ENCODE measurements around the gene BCL11B.
"Not testable (repeated sequence)": the region's sequence is repeated elsewhere in the genome, so short reads cannot be mapped to it uniquely, and the experiment has no call there.

The BCL11B gene

GRCh38 chr14:99194736-99195135, 77.3 kb downstream of the BCL11B start:
- DNase-seq = no peak

GRCh38 chr14:99194136-99194535, 77.9 kb downstream of the BCL11B start:
- DNase-seq = no peak

DNA sequence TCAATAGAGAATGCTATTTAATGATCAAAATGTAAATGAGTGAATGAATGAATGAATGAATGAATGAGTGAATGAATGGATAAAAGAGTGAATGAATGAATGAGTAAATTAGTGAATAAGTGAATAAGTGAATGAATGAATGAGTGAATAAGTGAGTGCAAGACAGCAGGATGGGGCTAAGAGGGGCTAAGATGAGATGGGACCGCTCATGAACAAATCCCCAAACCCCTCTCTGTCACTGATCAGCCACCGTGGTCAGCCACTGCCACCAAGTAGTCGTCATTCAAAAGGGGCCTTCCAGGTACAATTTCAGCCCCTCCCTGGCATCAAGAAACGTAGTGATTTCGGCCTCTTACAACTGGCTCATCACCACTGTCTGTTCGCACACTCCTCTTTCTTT, 79.2 kb downstream of the BCL11B start:
- no peak for DNase-seq

DNA sequence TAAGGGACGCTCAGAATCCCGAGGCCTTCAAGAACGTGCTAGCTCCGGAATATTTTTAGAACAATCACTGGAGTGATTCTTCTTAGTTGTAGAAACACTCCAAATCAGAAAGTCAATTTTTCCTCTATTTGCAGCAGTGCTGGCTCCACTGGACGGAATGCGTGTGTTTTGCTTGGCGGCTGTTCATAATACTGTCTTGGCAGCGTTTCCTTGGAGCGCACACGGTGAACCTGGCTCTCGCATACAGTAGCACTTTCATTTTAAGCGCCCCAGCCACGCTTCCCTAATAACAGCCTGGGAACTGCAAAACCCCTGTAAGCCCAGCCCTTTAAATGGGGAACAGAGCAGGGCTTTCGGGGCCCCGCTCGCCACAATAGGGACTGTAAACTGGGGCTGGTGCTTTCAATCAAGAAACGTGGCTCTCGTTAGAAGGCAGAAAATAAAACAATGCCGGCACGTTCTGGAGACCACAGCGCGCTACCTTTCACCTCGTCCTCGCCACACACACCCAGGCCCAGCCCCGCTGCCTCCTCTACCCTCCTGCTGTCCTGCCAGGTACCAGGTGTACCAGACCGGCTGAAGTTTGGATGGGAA, 79.9 kb downstream of the BCL11B start:
- no peak for DNase-seq

DNA sequence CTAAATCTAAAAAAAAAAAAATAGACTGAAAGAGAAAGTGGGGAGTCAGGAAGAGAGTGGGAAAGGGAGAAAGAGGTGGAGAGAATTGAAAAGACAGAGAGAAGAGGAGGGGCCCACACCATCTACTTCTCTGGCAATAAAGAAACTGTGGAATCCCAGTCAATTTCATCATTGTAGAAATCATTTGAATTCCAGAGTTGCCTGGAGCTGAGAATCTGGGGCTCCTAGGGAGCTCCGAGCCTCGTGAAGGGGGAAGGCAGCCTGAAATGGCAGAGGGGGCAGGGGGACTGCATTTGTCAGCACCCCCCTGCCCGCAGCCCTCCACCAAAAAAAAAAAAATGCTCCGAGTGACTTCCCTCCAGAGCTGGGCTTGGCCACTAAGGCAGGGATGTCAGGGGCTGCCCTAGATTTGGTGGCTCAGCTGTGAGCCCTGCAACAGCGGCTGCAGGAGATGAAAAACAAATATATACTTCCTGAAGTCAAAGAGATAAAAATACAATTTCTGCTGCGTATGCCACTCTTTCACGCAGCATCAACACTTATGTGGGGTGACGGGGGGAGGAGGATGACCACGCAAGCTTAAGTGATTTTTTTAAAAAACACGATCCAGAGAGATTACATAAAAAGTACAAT, 80.5 kb downstream of the BCL11B start:
- no peak for DNase-seq

DNA sequence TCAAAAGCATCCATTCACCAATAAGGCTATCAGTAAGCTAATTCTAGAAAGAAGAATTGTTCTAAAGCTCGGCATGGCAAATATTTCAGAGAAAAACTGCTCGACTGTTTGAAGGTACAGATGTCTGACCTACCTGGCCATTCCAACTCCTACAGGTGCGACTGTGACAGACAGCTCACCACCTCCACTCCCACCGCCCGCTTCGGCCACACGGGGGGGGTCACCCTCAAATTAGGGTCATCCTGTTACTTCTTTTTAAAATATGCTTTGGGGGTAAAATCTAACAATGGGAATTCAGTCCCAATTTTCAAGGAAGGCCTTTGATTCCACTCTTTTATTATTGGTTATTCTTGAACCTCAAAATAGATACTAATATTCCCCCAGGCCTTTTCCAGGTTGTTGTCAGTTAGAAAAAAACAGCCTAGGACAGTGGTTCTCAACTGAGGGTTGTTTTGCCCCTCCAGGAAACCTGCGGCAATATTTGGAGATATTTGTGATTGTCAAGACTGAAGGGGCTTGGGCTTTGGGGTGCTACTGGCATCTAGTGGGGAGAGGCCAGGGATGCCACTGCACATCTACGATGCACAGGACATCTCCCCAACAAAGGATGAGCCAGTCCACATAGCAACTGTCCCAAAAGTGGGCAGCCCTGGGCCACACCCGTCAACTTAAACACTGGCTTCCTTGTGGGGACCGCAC, 81.2 kb downstream of the BCL11B start:
- no peak for DNase-seq

- no peak for DNase-seq
Observed at GRCh38 chr14:99189201-99189801, 82.7 kb downstream of the BCL11B start.

DNA sequence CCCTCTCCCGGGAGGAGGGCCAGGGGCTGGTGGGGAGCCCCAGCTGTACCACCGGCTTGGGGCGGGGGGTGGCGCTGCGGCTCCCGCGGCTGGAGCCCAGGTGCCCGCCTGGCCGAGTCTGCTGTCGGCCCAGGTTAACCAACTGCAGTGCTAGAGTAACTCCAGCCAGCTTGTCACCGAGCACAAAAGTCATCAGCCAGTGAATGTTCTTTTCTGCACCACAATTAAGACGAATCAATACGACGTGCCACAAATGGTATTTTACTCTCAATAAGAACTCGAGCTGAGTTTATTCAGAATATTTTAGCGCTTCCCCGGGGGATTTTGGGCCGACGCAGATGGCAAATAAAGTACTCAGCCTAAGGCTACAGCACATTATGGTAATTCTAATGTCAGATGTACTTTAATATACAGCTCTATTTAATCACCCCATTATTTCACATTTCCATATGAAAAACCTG, 83.2 kb downstream of the BCL11B start:
- DNase-seq = no peak

DNA sequence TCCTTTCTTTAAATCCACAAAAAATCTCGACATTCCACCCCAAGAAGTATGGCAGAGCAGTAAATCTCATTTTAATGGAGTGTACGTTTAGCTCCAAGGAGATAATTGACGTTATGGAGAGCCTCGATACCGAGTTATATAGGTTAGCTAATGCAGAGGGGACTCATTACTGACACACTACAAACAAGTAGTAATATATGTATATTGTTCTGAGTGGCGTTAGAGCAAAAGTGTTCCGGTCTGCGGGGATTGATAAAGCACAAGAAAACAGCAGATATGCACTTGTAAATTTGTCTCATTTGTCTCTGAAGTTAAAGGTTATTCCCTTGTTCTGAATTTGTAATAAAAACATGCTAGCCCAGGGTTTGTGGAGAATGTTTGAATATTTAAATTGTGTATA, 84.1 kb downstream of the BCL11B start:
- no peak for DNase-seq

DNA sequence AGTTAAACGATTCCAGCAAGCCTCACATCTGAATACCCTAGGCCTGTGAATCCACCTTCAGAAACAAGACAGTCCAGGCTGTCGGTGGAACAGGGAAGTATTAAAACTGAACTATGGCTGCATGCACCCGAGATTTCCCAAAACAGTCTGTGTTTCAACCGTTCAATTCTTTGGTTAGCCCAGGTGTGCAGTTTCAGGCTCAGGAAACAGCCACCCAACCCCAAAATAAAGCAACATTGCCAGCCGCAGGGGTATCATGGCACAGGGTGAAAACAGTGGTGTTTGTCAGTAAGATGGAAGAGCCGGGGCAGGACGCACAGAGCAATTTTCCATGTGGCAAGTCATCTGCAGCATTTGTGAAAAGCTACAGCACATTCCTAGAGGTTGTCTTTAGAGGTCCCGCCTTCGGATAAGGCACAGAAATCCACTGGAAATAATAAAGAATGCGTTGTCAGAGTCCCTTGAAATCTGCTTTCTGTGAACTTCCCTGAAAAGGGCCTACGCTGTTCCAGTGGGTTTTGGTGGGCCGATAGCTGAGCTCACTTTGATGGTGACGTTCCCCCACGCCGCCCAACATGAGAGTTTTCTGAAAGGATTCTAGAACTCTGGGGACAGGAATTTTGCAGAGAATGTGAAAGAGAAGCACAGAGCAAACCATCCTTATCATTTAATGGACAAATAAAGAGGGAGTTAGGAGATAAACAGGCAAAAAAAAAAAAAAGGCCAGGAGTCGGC, 84.9 kb downstream of the BCL11B start:
- DNase-seq = no peak

- DNase-seq = not testable (repeated sequence)
Observed at GRCh38 chr14:99186336-99186735, 85.7 kb downstream of the BCL11B start.

GRCh38 chr14:99185436-99186068, 86.4 kb downstream of the BCL11B start:
- no peak for DNase-seq

DNA sequence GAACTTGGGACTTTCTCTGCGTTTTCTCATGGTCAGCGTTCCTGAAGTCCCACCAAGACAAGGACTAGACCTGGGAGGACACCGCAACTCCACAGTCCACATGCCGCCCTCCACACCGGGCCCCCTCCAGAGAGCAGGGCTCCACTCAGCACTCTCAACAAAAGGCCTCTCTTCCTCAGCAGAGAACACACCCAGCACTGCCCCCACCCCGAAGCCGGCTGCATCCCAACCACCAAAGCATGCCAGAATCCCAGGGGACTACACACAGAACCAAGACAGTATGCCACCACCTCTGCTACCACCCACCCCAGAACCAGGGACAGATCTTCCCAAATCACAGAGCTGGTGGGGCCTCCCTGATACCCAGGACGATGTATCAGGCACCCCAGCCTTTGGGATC, 88.3 kb downstream of the BCL11B start:
- DNase-seq = no peak

GRCh38 chr14:99183311-99183710, 88.7 kb downstream of the BCL11B start:
- DNase-seq = no peak

DNA sequence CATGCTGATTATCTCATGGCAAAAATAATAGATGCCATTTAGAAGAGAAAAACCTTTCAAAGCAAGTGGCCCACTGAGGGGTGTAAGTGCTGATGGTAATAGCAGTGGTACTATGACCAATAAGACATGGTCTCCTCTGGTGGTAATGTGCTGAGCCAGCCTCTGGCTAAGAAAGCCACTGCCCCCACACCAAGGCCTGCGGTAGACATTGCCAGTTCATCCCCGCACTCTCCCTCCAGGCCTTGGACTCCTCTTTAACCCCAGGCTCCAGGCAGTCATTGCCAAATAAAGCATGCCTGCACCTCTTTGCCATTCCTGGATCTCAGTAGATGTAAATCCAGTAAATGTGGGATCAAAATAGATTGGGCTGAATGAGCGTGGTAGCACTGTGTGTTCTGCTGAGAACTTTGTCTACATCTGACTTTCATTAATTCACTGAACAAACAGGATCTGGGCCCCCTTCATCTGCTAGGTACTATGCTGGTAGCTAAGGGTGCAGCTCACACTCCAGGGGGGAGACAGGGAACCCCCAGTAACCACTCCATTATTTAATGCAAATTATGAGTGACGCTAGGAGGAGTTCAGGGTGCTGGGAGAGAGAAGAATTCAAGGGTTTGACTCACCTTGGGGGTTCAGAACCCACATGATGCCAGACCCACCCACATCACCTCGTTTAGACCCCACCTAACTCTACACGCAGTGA, 89.3 kb downstream of the BCL11B start:
- no peak for DNase-seq

- no peak for DNase-seq
Observed at GRCh38 chr14:99181804-99182520, 90.0 kb downstream of the BCL11B start.

GRCh38 chr14:99181241-99181640, 90.8 kb downstream of the BCL11B start:
- no peak for DNase-seq

GRCh38 chr14:99179946-99180345, 92.1 kb downstream of the BCL11B start:
- no peak for DNase-seq

- no peak for DNase-seq
Observed at GRCh38 chr14:99179506-99179905, 92.5 kb downstream of the BCL11B start.

- DNase-seq = no peak
Observed at GRCh38 chr14:99177886-99178835, 93.8 kb downstream of the BCL11B start.
